Parathyroid adenoma (tissue), 2 donors: ENCODE results near the gene ZNF653.

Source experiments
- H2AFZ ChIP-seq: fragments of 300-600 bp; sonication (generic); one replicate; pipeline ENCODE4 v1.7.0; 2017; ENCODE audit warnings: antibody characterized with exemption, mild to moderate bottlenecking
- H3K27ac ChIP-seq: fragments of 300-600 bp; sonication (generic); one replicate; pipeline ENCODE4 v1.7.0; 2017
- H3K27me3 ChIP-seq: fragments of 300-600 bp; sonication (generic); one replicate; pipeline ENCODE4 v1.7.0; 2017; ENCODE audit warnings: low read length; ENCODE audit not compliant: control insufficient read depth, insufficient read depth
- H3K36me3 ChIP-seq: fragments of 300-600 bp; sonication (generic); one replicate; pipeline ENCODE4 v1.7.0; 2017; ENCODE audit warnings: low read length; ENCODE audit not compliant: control insufficient read depth, insufficient read depth
- H3K4me1 ChIP-seq: fragments of 300-600 bp; sonication (generic); one replicate; pipeline ENCODE4 v1.7.0; 2017; ENCODE audit warnings: control low read depth
- H3K4me2 ChIP-seq: fragments of 300-600 bp; sonication (generic); one replicate; pipeline ENCODE4 v1.7.0; 2017; ENCODE audit warnings: low read length
- H3K4me3 ChIP-seq: fragments of 300-600 bp; sonication (generic); one replicate; pipeline ENCODE4 v1.7.0; 2017; ENCODE audit warnings: low read depth, low read length
- H3K79me2 ChIP-seq: fragments of 300-600 bp; sonication (generic); one replicate; pipeline ENCODE4 v1.7.0; 2017; ENCODE audit warnings: control low read depth
- H3K9ac ChIP-seq: fragments of 300-600 bp; sonication (generic); one replicate; pipeline ENCODE4 v1.7.0; 2017; ENCODE audit warnings: mild to moderate bottlenecking
- H3K9me3 ChIP-seq: fragments of 300-600 bp; sonication (generic); one replicate; pipeline ENCODE4 v1.7.0; 2017; ENCODE audit warnings: low read length; ENCODE audit not compliant: control insufficient read depth
- CTCF ChIP-seq: fragments of 300-600 bp; sonication (generic); IDR thresholded peaks from one replicate; pipeline ENCODE4 v1.7.0; 2017; ENCODE audit warnings: antibody characterized with exemption, mild to moderate bottlenecking
- donor health status: primary hyperparathyroidism.

The ZNF653 gene

GRCh38 chr19:11450570-11451326, 54.9 kb downstream of the ZNF653 start:
- H2AFZ ChIP-seq: no peak overlapping the region
- no peak overlapping the region for H3K4me2 ChIP-seq
- H3K4me1 ChIP-seq: no peaks in the 10 kb centered on the region
- H3K9me3 ChIP-seq: no peaks in the 10 kb centered on the region
- no peak overlapping the region for H3K27ac ChIP-seq
- no peak for TF ChIP-seq CTCF
- no peaks in the 10 kb centered on the region for H3K27me3 ChIP-seq
- no peaks in the 10 kb centered on the region for H3K79me2 ChIP-seq
- H3K4me3 ChIP-seq: no peak overlapping the region
- H3K36me3 ChIP-seq: no peaks in the 10 kb centered on the region
- no peak overlapping the region for H3K9ac ChIP-seq

- Histone ChIP-seq H3K4me3 (no peak overlapping the region), H3K4me2 (no peak overlapping the region), H3K9ac (no peak overlapping the region), H3K79me2 (peaks cover 3% of the 10 kb centered on the region), H3K4me1 (peaks cover under 1% of the 10 kb centered on the region), H2AFZ (no peak overlapping the region), H3K36me3 (no peaks in the 10 kb centered on the region), H3K9me3 (no peaks in the 10 kb centered on the region), H3K27ac (no peak overlapping the region), H3K27me3 (no peaks in the 10 kb centered on the region)
- no peak for TF ChIP-seq CTCF
Measured at GRCh38 chr19:11448923-11449554, 56.6 kb downstream of the ZNF653 start.

- Histone ChIP-seq H3K9ac (no peak overlapping the region), H3K27ac (no peak overlapping the region), H3K79me2 (peaks cover 3% of the 10 kb centered on the region), H3K4me2 (no peak overlapping the region), H3K4me1 (peaks cover 3% of the 10 kb centered on the region), H3K9me3 (no peaks in the 10 kb centered on the region), H3K36me3 (no peaks in the 10 kb centered on the region), H3K4me3 (no peak overlapping the region), H2AFZ (no peak overlapping the region), H3K27me3 (no peaks in the 10 kb centered on the region)
- no peak for TF ChIP-seq CTCF
Measured at GRCh38 chr19:11448410-11448809, 57.2 kb downstream of the ZNF653 start.

GRCh38 chr19:11447347-11448262, 58.0 kb downstream of the ZNF653 start:
- no peaks in the 10 kb centered on the region for H3K27me3 ChIP-seq
- H3K9ac ChIP-seq: no peak overlapping the region
- TF ChIP-seq CTCF: no peak
- no peak overlapping the region for H3K27ac ChIP-seq
- no peaks in the 10 kb centered on the region for H3K36me3 ChIP-seq
- H3K79me2 ChIP-seq: peaks cover 3% of the 10 kb centered on the region
- no peak overlapping the region for H2AFZ ChIP-seq
- H3K4me3 ChIP-seq: no peak overlapping the region
- no peaks in the 10 kb centered on the region for H3K9me3 ChIP-seq
- H3K4me2 ChIP-seq: no peak overlapping the region
- H3K4me1 ChIP-seq: peaks cover 3% of the 10 kb centered on the region
